Activated CD4-positive, CD25-positive, alpha-beta regulatory T cell treated with anti-CD3 and anti-CD28 coated beads, Interleukin-2, amount 50 U/mL, for 16 hours (primary cell): Measurements from ENCODE around the gene SNCB.
A peak's percentile ranks its signal among the peaks of the same experiment; 100 is the strongest.

Experiments used
- DNase-seq: peaks from one replicate; pipeline ENCODE4 v3.0.0-alpha.2; 2020; ENCODE audit warnings: low read depth, low spot score

SNCB gene

GRCh38 chr5:176575066-176575465 lies 55.3 kb downstream of the SNCB start:
- DNase-seq: no peak

- DNase-seq: no peak
Measured at GRCh38 chr5:176574297-176574591, 56.1 kb downstream of the SNCB start.

- peak; percentile 74 for DNase-seq
Measured at GRCh38 chr5:176573564-176574296, 56.6 kb downstream of the SNCB start.
